AML-193 (cell line): ENCODE data around the gene CACNA2D1.
"Not testable (repeated sequence)": the region's sequence is repeated elsewhere in the genome, so short reads cannot be mapped to it uniquely, and the experiment has no call there.

Experiments used
- DNase-seq, 2 experiments: peaks; one replicate each; lab custom pipeline; 2025; lab: John Stamatoyannopoulos, UW

CACNA2D1 gene

DNA sequence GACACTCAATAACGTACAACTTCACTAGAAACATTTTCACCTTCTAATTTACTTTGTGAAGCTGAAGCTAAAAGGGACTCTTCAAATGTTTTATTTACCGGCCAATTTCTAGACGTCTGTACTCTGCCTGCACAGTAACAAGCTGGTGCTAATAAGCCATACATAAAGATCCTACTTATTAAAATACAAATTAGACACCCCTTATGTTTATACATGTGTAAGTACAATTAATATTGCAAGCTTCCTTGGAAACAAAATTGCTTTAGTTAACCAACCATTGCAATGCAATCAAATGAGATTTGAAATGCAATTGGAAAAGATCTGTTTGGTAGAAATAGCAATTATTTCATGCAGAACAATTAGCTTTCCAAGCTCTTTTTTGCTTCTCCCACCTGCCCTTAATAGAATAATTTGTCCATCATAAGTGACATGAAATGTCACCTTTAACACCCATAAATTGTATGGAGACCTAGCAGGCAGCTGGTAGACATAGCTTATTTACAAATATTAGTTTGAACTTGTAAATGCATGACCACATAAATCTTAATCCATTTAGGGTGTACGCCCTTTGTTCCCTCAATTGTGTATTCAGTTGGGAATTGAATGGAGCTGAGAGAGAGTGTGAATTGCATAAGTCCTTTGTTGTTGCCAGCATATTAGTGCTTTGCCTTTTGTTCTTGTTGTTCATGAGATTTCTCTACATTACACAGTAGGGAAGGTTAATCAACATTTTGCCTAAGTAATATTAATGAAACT is 277.1 kb downstream of the CACNA2D1 start:
- DNase-seq = no peak

DNA sequence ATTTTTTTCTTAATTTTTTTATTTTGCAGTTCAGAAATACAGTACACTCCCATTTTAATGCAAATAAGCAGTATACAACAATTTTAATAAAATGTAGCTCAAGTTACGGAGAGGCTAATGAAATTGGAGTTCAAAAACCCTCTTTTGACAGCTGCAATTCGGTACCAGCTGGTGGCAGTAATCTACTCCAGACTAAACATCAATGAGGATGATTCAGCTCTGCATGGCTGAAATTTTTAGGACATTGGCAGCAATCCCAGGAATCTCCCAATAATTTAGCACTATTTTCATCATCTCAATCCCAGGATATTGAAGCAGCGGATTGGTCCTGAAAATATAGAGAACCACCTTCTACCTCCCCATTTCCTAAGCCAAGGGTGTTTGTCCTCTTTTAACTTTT is 278.8 kb downstream of the CACNA2D1 start:
- DNase-seq = peak in 1 of 2 experiments; percentile 14

GRCh38 chr7:82164410-82164809 is 279.2 kb downstream of the CACNA2D1 start:
- DNase-seq = no peak

GRCh38 chr7:82163586-82163985 is 280.0 kb downstream of the CACNA2D1 start:
- DNase-seq = no peak

- no peak for DNase-seq
Measured at GRCh38 chr7:82162289-82162688, 281.3 kb downstream of the CACNA2D1 start.

DNA sequence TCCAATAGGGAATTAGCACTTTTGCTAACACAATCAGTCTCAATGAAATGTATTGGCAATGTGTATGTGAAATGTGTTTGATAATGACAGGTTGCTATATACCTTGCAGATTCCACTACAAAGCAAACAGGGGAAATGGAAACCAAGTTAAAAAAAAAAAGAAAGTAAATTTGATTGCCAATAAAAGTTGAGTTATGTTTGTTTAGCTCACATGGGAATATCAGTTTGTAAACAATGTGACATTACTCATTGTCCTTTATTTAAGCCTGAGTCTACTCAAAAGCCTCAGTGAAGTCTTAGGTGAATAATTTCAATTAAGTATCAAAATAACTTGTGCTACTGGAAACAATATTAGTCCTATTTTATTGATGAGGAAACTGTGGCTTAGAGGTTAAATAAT is 285.2 kb downstream of the CACNA2D1 start:
- DNase-seq = no peak

- no peak for DNase-seq
Measured at GRCh38 chr7:82156893-82157292, 286.7 kb downstream of the CACNA2D1 start.

GRCh38 chr7:82156168-82156567 is 287.4 kb downstream of the CACNA2D1 start:
- no peak for DNase-seq

- DNase-seq = no peak
Measured at GRCh38 chr7:82154728-82155127, 288.8 kb downstream of the CACNA2D1 start.

- no peak for DNase-seq
Measured at GRCh38 chr7:82153776-82154175, 289.8 kb downstream of the CACNA2D1 start.

GRCh38 chr7:82152858-82153257 is 290.7 kb downstream of the CACNA2D1 start:
- DNase-seq = no peak

GRCh38 chr7:82146491-82146890 is 297.1 kb downstream of the CACNA2D1 start:
- DNase-seq = no peak

DNA sequence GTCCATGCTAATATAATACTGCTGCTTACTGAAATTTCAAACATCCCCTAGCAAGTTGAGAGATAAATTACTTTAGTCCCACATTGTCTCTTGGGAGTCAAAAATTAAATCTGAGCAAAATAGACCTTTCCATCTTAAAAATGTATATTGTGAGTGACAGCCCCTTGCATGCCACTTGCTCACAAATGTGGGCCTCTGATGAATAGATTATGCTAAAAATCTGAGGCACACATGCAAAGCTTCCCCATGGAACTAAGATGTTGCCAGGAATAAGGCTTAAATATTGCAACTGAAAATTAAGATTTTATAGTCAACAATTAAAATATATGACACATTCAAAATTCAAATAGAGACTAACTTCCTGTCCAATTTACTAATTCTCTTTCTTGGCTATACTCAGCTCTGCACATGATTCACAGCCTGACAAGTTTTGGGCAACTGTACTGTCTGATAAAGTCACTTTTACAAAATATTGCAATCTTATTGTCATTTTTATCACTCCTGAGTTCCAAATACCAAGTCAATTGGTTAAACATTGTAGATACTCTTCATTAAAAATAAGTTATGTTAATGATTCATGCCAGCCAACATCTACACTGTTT is 301.2 kb downstream of the CACNA2D1 start:
- DNase-seq = no peak

DNA sequence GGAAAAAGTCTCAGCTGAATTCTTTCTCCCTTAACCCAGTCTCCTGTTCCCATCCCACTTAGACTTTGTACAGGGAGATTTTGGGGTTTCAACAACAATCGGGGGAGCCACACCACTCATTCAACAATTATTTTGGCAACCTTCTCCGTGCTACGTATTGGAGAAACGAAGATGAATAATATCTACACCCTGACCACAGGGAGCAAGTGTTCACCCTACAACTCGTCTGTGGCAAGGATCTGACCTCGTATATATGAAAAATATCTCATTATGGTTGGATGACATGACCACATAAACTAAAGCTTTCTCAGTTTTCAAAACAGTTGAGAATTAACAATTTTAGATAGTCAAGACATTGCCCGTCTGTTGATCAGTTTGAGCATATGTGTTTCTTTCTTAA is 302.1 kb downstream of the CACNA2D1 start:
- DNase-seq = no peak

DNA sequence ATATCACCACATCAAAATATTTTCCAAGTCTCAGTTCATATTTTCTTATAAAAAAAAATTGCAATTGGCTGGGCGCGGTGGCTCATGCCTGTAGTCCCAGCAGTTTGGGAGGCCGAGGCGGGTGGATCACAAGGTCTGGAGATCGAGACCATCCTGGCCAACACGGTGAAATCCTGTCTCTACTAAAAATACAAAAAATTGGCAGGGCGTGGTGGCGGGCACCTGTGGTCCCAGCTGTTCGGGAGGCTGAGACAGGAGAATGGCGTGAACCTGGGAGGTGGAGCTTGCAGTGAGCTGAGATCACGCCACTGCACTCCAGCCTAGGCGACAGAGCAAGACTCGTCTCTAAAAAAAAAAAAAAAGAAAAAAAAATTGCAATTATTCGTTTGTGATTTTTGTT is 303.0 kb downstream of the CACNA2D1 start:
- DNase-seq = not testable (repeated sequence)

GRCh38 chr7:82131215-82131614 is 312.4 kb downstream of the CACNA2D1 start:
- no peak for DNase-seq

- no peak for DNase-seq
Measured at GRCh38 chr7:82129091-82129490, 314.5 kb downstream of the CACNA2D1 start.

DNA sequence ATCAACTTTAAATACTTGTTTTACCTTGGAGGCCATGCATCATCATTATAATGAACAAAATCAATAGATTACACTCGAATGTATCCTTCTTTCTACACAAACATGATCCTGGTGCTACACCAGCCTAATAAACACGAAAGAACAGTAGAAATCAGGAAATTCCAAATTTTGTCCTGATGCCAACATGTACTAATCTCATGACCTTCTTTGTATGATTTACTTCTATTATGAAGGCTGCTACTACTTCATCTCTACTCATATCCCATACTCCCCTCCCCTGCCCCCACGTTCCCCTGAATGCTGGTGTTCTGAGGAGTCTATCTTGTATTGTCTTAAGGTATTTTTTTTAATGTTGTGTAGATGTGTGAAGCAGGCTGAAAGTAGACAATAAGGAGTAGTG is 315.0 kb downstream of the CACNA2D1 start:
- no peak for DNase-seq

DNA sequence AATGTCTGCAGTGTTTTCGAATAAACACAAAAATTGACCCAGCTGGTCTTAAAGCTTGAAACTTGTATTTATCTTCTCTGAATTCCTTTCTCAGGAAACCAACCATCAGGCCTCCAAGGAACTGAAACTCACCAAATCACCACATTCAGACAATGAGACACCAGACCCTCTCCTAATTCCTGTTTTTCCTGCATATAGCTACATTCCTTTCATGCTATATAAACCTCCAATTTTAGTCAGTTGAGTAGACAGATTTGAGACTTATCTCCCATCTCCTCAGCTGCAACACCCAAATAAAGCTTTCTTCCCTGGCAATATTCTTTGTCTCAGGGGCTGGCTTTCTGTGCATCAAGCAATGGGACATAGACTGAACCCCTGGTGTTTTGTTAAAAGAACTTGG is 317.0 kb downstream of the CACNA2D1 start:
- no peak for DNase-seq

DNA sequence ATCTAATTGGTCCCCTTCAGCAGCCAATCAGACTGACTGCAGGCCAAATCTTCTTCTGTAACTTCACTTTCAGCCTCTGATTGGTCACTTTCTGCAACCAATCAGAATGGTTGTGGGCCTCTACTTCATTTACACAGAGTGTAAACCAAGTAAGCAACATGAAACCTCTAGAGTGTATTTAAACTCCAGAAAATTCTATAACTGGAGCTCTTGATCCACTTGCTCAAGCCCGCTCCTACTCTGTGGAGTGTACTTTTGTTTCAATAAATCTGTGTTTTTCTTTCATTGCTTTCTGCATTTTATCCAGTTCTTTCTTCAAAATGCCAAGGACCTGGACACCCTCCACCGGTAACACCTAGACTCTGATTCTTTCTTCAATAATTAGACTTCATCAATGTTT is 319.1 kb downstream of the CACNA2D1 start:
- no peak for DNase-seq

GRCh38 chr7:82122275-82122674 is 321.3 kb downstream of the CACNA2D1 start:
- no peak for DNase-seq

- no peak for DNase-seq
Measured at GRCh38 chr7:82114237-82114636, 329.3 kb downstream of the CACNA2D1 start.

DNA sequence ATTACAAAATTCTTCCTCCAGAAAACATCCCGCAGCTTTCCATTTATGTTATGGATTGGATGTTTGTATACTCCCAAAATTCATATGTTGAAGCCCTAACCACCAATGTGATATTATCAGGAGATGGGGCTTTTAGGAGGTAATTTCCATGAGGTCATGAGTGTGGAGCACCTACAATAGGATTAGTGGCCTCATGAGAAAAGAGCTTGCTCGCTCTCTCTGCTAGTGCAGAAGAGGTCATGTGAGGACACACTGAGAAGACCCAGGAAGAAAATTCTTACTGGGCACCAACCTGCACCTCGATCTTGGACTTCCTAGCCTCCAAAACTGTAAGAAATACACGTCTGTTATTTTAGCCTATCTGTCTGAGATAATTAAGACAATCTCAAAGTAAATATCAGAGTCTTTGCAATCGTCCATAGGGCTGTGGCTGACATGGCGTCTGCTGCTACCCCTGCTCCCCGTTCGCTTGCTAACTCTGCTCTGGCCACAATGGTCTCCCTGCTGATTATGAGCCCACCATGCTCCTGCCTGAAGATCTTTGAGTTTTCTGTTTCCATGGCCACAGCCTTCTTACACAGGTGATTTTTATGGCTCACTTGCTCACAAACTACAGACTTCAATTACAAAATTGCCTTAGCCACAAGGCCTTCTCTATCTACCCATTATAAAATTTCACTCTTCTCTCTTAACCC is 333.3 kb downstream of the CACNA2D1 start:
- DNase-seq = no peak
